IgD-negative memory B cell (primary cell): ENCODE measurements around the gene CTDP1. TPM values are rescaled to one million over a fixed set of nuclear protein-coding genes. Genes with fewer than 3 reads are reported as not detected.

Experiments used
- H3K27ac Mint-ChIP-seq, 3 donors: one replicate each; pipeline ENCODE4 v1.8.0; 2020 to 2022; ENCODE audit warnings: mild to moderate bottlenecking in 3 of 3, mixed read lengths in 3 of 3, moderate library complexity in 1 of 3
- H3K27me3 Mint-ChIP-seq: one replicate; pipeline ENCODE4 v1.8.0; 2021; ENCODE audit warnings: mixed read lengths
- H3K36me3 Mint-ChIP-seq: one replicate; pipeline ENCODE4 v1.8.0; 2020; ENCODE audit warnings: mild to moderate bottlenecking, mixed read lengths
- H3K4me1 Mint-ChIP-seq, 3 donors: one replicate each; pipeline ENCODE4 v1.8.0; 2020 to 2022; ENCODE audit warnings: mixed read lengths in 3 of 3, mild to moderate bottlenecking in 1 of 3
- H3K4me3 Mint-ChIP-seq, 4 donors: one replicate each; pipeline ENCODE4 v1.8.0; 2020 to 2022; ENCODE audit warnings: mild to moderate bottlenecking in 4 of 4, mixed read lengths in 4 of 4, moderate library complexity in 3 of 4
- H3K9me3 Mint-ChIP-seq, 3 donors: one replicate each; pipeline ENCODE4 v1.8.0; 2020 to 2021; ENCODE audit warnings: mixed read lengths in 3 of 3, mild to moderate bottlenecking in 1 of 3
- polyA plus RNA-seq: library from polyadenylated mRNA; unstranded; fragments of 300-500 nt; fragmentation: Illumina TruSeq; gene quantifications from one replicate; pipeline ENCODE4 v1.2.3, GENCODE V29; 2021

CTDP1 gene
- polyA plus RNA-seq, 1 donor from 2014 or later: 12.1 TPM

DNA sequence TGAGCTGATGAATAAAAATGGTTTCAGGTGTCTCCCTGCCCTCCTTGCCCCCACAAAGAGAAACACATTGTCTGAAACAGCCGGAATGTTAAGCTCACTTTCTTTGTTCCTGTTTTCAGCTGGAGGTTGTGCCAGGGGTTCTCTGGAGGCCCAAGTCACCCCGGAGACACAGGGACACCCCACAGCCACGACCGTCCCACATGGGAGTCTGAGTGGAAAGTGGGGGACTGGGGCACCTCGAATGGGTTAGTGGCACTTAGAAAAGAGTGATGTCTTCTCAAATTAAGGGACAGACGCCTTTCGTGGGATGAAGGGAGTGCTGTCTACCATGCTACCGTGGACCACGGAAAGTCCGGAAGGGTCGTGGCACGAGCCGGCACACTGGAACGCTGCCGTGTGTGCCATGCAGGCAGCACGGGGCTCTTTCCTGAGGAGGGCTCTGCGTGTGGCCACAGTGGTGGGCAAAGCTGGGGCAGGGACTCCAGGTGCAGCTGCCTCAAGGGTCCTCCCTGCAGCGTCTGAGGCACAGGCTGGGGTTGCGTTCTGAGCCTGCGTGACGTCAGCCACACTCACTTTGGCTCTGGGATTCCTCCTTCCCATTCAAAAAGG, 39.4 kb upstream of the CTDP1 start:
- no peak overlapping the region for H3K27ac Mint-ChIP-seq
- peaks cover 10 to 11% (median 10%) of the 10 kb centered on the region in 3 donors for H3K4me1 Mint-ChIP-seq
- H3K27me3 Mint-ChIP-seq: peaks cover 4% of the 10 kb centered on the region
- H3K36me3 Mint-ChIP-seq: no peaks in the 10 kb centered on the region
- H3K4me3 Mint-ChIP-seq: no peak overlapping the region
- no peaks in the 10 kb centered on the region for H3K9me3 Mint-ChIP-seq

DNA sequence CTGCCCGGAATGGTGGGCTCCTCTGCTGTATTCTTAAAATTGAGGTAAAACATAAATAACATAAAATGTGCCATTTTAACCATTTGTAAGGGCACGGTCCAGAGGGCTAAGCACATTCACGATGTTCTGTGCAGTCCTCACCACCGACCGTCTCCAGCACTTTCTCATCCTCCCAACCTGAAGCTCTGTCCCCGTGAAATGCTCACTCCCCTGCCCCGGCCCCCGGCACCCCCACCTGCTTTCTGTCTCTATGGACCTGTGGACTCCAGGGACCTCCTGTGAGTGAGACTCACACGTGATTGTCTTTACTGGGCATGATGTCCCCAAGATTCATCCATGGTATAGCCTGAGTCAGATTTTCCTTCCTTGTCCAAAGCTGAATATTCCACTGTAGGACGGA, 38.7 kb upstream of the CTDP1 start:
- no peaks in the 10 kb centered on the region for H3K9me3 Mint-ChIP-seq
- no peak overlapping the region for H3K27ac Mint-ChIP-seq
- H3K27me3 Mint-ChIP-seq: peaks cover 4% of the 10 kb centered on the region
- peaks cover 10 to 11% (median 10%) of the 10 kb centered on the region in 3 donors for H3K4me1 Mint-ChIP-seq
- no peaks in the 10 kb centered on the region for H3K36me3 Mint-ChIP-seq
- H3K4me3 Mint-ChIP-seq: no peak overlapping the region

DNA sequence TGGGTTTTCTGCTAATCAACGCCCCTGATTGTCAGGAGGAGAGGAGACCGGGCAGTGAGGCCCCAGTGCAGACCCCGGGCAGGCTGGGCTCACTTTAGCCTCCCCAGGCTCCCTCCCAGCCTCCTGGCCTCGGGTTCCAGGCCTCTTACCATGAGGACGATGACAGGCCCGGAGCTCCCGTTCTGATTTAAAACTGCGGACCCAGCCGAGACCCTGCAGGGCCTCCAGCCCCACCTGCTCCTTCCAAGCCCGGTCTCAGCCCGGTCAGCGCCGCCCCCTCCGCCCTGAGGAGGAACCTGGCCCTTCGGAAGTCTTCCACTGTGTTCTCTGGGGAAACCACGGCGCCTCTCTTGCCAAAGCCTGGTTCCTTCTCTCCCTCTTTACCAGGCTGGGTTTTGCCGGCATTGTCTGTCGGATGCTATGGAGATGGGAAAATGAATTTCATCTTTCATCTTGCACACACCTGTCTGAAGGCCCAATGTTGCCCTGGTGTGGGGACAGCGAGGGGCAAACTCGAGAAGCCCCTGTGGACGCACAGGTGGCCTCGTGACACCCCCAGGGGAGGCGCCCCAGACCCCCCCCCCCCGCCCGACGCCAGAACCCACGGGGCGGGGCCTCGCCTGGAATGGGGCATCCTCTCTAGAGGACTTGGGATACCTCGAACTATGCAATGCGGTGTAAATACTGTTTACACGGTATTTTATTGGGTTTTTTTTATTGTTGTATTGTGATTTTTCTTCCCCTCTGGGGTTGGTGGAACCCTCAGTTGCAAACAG, 37.7 kb upstream of the CTDP1 start:
- H3K36me3 Mint-ChIP-seq: no peaks in the 10 kb centered on the region
- peaks cover 10 to 11% (median 11%) of the 10 kb centered on the region in 3 donors for H3K4me1 Mint-ChIP-seq
- no peak overlapping the region for H3K4me3 Mint-ChIP-seq
- peaks cover 4% of the 10 kb centered on the region for H3K27me3 Mint-ChIP-seq
- no peaks in the 10 kb centered on the region for H3K9me3 Mint-ChIP-seq
- peak overlapping the region in 1 of 3 donors; percentile 80 for H3K27ac Mint-ChIP-seq

DNA sequence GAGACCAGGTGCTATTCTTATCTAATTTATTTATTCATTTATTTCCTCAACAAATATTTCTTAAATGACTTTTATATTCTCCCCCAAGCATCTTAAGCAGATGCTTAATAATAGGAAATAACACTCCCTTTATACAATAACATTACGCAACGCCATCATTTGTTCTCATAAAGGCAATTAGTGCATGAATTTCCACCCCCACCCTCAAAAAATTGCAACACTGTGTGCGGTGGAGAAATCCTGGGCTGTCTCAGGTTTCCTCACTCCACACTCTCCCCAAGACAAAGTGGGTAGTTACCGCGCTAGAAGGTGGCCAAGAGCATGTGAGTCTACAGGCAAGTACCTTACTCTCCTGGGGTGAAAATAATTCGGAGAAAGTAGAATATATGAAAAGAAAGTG, 37.0 kb upstream of the CTDP1 start:
- Mint-ChIP-seq H3K4me3 (peak overlapping the region in 1 of 4 donors; percentile 78), H3K36me3 (no peaks in the 10 kb centered on the region), H3K4me1 (peaks cover 10 to 11% (median 11%) of the 10 kb centered on the region in 3 donors), H3K27me3 (peaks cover 4% of the 10 kb centered on the region), H3K27ac (peak overlapping the region in 2 of 3 donors; percentile 35 to 80), H3K9me3 (no peaks in the 10 kb centered on the region)

DNA sequence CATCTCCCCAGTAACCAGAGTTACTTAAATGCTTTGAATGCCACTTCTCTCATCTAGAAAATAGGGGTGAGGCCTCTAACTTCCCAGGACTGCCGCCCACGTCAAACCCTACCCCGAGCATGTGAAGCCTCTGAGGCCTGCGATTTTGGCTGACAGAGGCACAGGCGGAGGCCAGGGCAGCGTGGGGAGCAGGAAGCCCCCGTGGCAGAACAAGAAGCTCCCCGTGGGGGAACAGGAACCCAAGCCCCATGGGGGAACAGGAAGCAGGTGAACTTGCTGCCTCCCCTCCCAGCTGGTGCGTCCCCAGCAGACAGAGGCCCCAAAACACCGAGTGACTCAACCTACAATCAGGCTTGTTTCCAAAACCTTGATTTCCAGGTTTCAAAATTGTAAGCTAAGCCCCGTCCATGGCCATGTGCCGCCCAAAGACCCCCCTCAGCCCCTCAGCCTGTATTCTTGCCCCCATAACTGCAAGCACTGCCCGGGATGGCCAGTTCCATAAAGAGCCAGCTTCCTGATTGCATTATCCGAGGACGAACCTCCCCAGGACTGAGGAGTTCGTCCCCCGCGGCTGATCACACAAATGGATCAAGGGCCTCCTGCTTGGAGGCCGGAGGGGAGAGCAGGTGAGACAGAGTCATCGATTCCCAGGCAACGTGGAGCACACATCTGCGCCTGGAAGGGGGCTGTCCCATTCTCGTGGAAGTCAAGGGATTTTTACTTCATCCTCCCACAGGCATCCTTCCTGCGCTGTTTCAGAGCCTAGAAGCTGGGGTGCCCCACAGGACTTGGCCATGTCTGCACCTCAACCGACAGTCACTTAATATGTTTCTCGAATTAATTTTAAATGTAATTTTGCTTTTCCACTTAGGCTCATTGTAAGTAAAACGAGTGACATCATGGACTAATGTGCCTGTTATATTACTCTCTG, 36.3 kb upstream of the CTDP1 start:
- Mint-ChIP-seq H3K27ac (peak overlapping the region in 2 of 3 donors; percentile 35 to 80), H3K9me3 (no peaks in the 10 kb centered on the region), H3K4me3 (peak overlapping the region; percentile 20 to 78 (median 56))

DNA sequence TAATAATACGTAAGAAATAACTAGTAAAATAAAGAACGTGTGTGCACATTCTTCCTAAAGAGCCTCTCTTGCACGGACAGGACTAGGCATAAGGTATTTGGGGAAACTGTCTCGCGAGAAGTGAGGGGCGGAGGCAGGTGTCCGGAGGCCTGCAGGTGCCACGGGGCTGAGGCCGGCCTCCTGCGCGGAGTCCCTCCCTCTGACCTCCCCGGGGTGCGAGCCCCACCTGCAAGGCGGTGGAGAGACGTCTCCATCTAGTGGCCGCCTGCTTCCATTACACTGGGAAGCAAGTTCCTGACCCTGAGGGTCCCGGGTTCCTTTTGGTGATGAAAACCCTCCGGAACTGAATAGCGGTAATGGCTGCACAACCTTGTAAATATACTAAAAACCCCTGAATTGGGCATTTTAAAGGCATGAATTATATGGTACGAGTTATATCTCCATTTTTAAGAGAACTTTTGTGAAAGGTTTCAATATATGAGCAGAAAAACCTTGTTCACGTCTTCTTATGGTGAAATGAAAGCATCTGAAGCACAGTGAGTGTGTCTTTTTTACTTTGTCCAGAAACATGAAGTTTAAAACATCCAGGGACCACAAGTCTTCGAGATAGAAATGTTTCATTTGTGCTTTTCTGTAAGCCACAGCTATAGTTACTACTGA, 35.5 kb upstream of the CTDP1 start:
- peaks cover 10 to 11% (median 11%) of the 10 kb centered on the region in 3 donors for H3K4me1 Mint-ChIP-seq
- H3K36me3 Mint-ChIP-seq: no peaks in the 10 kb centered on the region
- H3K27ac Mint-ChIP-seq: no peak overlapping the region
- H3K27me3 Mint-ChIP-seq: no peaks in the 10 kb centered on the region
- no peaks in the 10 kb centered on the region for H3K9me3 Mint-ChIP-seq
- H3K4me3 Mint-ChIP-seq: peak overlapping the region in 1 of 4 donors; percentile 27

More for the DNA sequence above, 36.3 kb upstream of the CTDP1 start:
- H3K4me1 Mint-ChIP-seq: peaks cover 10 to 11% (median 11%) of the 10 kb centered on the region in 3 donors
- peaks cover 4% of the 10 kb centered on the region for H3K27me3 Mint-ChIP-seq
- H3K36me3 Mint-ChIP-seq: no peaks in the 10 kb centered on the region

DNA sequence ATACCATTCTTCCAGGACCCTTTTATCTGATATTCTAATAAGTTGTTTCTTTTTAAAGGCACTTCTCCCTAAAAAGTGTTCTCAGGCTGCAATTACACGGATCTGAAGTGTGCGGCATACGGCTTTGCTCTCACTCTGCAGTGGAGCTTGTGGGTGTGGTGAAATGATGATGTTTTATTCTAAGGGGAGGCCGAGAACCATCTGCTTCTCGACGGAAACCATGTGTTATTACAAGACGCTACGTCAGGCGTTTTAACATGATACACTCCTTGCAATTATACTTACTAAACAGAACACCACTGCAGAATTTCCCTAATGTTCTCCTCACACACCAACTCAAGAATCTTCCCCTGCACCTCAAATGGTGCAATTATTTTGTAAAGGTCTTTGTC, 34.9 kb upstream of the CTDP1 start:
- Mint-ChIP-seq H3K27me3 (peaks cover 2% of the 10 kb centered on the region), H3K27ac (no peak overlapping the region), H3K4me1 (peaks cover 10 to 11% (median 11%) of the 10 kb centered on the region in 3 donors), H3K9me3 (no peaks in the 10 kb centered on the region), H3K4me3 (no peak overlapping the region), H3K36me3 (no peaks in the 10 kb centered on the region)

DNA sequence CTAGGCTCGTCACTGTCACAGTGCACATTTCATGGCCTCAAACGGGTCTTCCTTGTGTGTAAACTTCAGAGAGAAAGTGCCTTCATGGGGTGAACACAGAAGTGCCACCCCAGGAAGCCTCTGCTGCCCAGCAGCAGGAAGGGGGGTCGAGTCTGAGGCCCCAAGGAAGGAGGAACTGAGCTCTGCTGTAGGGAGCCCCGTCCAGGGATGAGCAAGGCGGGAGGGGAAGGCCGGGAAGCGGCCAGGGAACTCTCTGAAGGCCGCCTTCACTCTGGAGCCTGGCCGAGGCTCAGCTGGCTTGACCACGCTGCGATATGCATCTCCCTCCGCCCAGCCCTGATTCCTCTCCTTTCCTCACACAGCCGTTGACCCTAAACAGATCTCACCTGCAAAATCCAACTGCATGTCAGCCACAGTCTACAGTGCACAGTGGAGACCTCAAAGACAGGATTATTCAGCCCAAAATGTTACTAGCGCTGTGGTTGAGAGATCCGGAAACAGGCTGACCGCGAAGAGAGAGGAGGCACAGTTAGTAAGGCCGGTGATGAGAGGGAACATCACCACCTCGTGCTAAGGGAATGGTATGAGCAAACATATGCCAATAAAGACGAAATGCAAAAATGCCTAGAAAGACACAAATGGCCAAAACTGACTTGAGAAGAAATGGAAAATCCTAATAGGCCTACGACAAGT, 34.2 kb upstream of the CTDP1 start:
- Mint-ChIP-seq H3K27ac (no peak overlapping the region), H3K4me1 (peaks cover 10 to 11% (median 11%) of the 10 kb centered on the region in 3 donors), H3K9me3 (no peaks in the 10 kb centered on the region), H3K4me3 (no peak overlapping the region), H3K36me3 (no peaks in the 10 kb centered on the region), H3K27me3 (peaks cover 2% of the 10 kb centered on the region)

DNA sequence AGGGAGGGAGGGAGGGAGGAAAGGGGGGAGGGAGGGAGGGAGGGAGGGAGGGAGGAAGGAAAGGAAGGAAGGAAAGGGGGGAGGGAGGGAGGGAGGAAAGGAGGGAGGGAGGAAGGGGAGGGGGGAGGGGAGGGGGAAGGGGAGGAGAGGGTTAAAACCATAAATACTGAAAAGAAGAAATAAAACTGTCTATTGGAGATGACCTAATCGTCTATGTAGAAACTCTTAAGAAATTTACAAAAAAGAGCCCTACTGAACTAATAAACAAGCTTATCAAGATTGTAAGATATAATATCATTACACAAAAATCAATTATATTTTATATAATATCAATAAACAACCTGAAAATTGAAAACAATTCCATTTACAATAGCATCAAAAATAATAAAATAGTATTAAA, 32.3 kb upstream of the CTDP1 start:
- peaks cover 2% of the 10 kb centered on the region for H3K27me3 Mint-ChIP-seq
- no peak overlapping the region for H3K4me3 Mint-ChIP-seq
- no peaks in the 10 kb centered on the region for H3K36me3 Mint-ChIP-seq
- no peaks in the 10 kb centered on the region for H3K9me3 Mint-ChIP-seq
- H3K4me1 Mint-ChIP-seq: peaks cover 10 to 11% (median 11%) of the 10 kb centered on the region in 3 donors
- no peak overlapping the region for H3K27ac Mint-ChIP-seq

DNA sequence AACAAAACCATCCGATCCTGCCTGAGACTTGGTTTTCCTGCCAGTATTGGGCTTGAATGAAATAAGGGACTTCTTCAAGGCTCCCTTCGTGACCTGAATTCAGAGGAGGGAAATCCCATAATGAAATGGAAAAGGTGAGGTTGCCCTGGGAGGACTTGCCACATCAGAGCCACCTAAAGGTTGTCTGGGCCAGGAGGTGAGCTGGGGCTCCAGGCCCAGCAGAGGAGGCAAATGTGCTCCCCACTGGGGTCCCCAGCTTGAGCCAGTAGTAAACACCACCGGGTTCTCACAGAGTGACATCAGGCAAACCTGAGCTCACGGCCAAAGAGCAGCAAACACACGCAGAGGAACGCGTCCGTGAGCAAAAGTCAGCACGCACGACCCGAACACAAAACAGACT, 28.6 kb upstream of the CTDP1 start:
- no peaks in the 10 kb centered on the region for H3K36me3 Mint-ChIP-seq
- peaks cover 2% of the 10 kb centered on the region for H3K27me3 Mint-ChIP-seq
- no peak overlapping the region for H3K27ac Mint-ChIP-seq
- peaks cover 0 to 1% (median 0%) of the 10 kb centered on the region in 3 donors for H3K4me1 Mint-ChIP-seq
- peaks cover 2 to 4% (median 2%) of the 10 kb centered on the region in 3 donors for H3K9me3 Mint-ChIP-seq
- H3K4me3 Mint-ChIP-seq: no peak overlapping the region

DNA sequence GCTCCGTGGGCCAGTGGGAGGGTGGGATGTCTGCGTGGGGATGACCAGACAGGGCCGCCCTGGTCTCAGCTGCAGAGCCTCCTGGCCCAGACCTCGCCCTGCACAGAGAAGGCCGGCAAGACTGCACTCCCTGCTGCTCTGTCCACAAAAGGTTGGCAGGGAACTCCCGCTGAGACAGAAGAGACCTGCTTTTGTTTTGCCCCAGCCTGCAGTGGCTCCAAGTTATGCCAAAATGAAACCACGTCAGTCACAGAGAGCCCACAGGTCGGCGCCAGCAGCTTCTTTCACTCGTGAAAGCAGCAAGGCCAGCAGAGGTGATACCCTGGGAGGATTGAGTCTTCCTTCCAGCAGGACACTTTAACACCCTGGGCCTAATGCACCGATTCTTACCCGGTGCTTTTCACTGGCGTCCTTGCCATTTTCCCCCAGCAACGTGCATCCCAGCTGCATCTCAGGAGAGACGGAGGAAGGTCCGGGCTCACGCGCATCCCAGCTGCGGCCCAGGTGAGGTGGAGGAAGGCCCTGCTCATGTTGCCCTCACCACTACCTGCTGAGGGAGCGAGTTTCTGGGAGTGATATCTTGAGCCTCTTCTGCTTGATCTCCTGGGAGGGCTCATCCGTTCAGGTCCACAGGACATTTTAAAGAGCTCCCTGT, 22.1 kb upstream of the CTDP1 start:
- H3K36me3 Mint-ChIP-seq: no peaks in the 10 kb centered on the region

DNA sequence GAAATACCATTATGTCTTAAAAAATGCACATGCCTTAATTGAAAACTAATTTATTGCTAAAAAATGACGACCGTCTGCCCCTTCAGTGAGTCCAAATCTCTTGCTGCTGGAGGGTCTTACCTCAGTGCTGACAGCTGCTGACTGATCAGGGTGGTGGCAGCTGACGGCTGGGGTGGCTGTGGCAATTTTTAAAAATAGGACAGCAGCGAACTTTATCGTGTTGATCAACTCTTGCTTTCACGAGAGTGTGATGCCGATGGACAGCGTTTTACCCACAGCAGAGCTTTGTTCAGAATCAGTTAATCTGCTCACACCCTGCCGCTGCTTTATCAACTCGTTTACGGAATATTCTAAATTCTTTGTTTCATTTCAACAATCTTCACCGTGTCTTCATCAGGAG, 21.2 kb upstream of the CTDP1 start:
- no peak overlapping the region for H3K27ac Mint-ChIP-seq
- H3K36me3 Mint-ChIP-seq: no peaks in the 10 kb centered on the region
- peaks cover 2 to 9% (median 4%) of the 10 kb centered on the region in 3 donors for H3K9me3 Mint-ChIP-seq
- no peaks in the 10 kb centered on the region for H3K4me1 Mint-ChIP-seq
- H3K4me3 Mint-ChIP-seq: no peak overlapping the region
- no peaks in the 10 kb centered on the region for H3K27me3 Mint-ChIP-seq

More for the DNA sequence above, 22.1 kb upstream of the CTDP1 start:
- no peaks in the 10 kb centered on the region for H3K4me1 Mint-ChIP-seq
- no peaks in the 10 kb centered on the region for H3K27me3 Mint-ChIP-seq
- no peak overlapping the region for H3K4me3 Mint-ChIP-seq
- H3K9me3 Mint-ChIP-seq: peaks cover 2 to 9% (median 4%) of the 10 kb centered on the region in 3 donors
- no peak overlapping the region for H3K27ac Mint-ChIP-seq

DNA sequence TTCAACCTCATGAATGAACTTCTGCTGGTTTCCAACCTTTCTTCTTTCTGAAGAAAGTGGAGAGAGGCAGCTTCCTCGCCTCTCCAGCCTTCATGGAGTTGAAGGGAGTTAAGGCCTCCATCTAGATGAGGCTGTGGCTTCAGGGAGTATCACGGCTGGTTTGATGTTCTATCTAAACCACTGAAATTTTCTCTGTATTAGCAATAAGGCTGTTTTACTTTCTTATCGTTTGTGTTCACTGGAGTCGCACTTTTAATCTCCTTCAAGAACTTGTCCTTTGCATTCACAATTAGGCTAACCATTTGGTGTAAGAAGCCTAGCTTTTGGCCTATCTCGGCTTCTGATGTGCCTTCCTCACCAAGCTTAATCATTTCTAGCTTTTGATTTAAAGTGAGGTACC, 19.9 kb upstream of the CTDP1 start:
- Mint-ChIP-seq H3K9me3 (peaks cover 4 to 9% (median 4%) of the 10 kb centered on the region in 3 donors), H3K36me3 (no peaks in the 10 kb centered on the region), H3K27me3 (no peaks in the 10 kb centered on the region), H3K4me3 (no peak overlapping the region), H3K27ac (no peak overlapping the region), H3K4me1 (no peaks in the 10 kb centered on the region)
